Left kidney (tissue), 2 donors: ENCODE results near the gene IKZF1. TPM values are rescaled to one million over a fixed set of nuclear protein-coding genes. Genes with fewer than 3 reads are reported as not detected.

Source experiments
- DNase-seq: peaks from one replicate; pipeline ENCODE4 v3.0.0-alpha.2; 2013
- polyA plus RNA-seq: library from polyadenylated mRNA; unstranded; fragments of 120-200 nt; gene quantifications from one replicate; pipeline ENCODE4 v1.2.1, GENCODE V29; 2013; ENCODE audit not compliant: insufficient read length

IKZF1 gene
- polyA plus RNA-seq, 1 donor = 1.3 TPM

- no peak for DNase-seq
Observed at GRCh38 chr7:50376056-50376820, 71.7 kb downstream of the IKZF1 start.

GRCh38 chr7:50377356-50377755 lies 72.8 kb downstream of the IKZF1 start:
- no peak for DNase-seq

- DNase-seq = no peak
Observed at GRCh38 chr7:50379082-50379481, 74.6 kb downstream of the IKZF1 start.

GRCh38 chr7:50379539-50379938 lies 75.0 kb downstream of the IKZF1 start:
- no peak for DNase-seq

GRCh38 chr7:50382455-50382854 lies 77.9 kb downstream of the IKZF1 start:
- DNase-seq = no peak

GRCh38 chr7:50387351-50387750 lies 82.8 kb downstream of the IKZF1 start:
- DNase-seq = no peak

GRCh38 chr7:50389961-50390360 lies 85.4 kb downstream of the IKZF1 start:
- no peak for DNase-seq

- no peak for DNase-seq
Observed at GRCh38 chr7:50391386-50391785, 86.9 kb downstream of the IKZF1 start.

GRCh38 chr7:50393076-50393475 lies 88.6 kb downstream of the IKZF1 start:
- no peak for DNase-seq

- DNase-seq = no peak
Observed at GRCh38 chr7:50393547-50394252, 89.2 kb downstream of the IKZF1 start.

GRCh38 chr7:50394315-50394714 lies 89.8 kb downstream of the IKZF1 start:
- no peak for DNase-seq

- DNase-seq = no peak
Observed at GRCh38 chr7:50396856-50397255, 92.3 kb downstream of the IKZF1 start.

- no peak for DNase-seq
Observed at GRCh38 chr7:50397320-50397970, 92.9 kb downstream of the IKZF1 start.

- no peak for DNase-seq
Observed at GRCh38 chr7:50397971-50398324, 93.4 kb downstream of the IKZF1 start.

- DNase-seq = no peak
Observed at GRCh38 chr7:50399206-50399605, 94.7 kb downstream of the IKZF1 start.

- no peak for DNase-seq
Observed at GRCh38 chr7:50399635-50400034, 95.1 kb downstream of the IKZF1 start.

- DNase-seq = no peak
Observed at GRCh38 chr7:50400114-50400513, 95.6 kb downstream of the IKZF1 start.

- DNase-seq = no peak
Observed at GRCh38 chr7:50404392-50404791, 99.9 kb downstream of the IKZF1 start.

- DNase-seq = no peak
Observed at GRCh38 chr7:50405221-50405620, 100.7 kb downstream of the IKZF1 start.

GRCh38 chr7:50406935-50407334 lies 102.4 kb downstream of the IKZF1 start:
- no peak for DNase-seq

GRCh38 chr7:50409856-50410745 lies 105.6 kb downstream of the IKZF1 start:
- no peak for DNase-seq

- DNase-seq = no peak
Observed at GRCh38 chr7:50411332-50411731, 106.8 kb downstream of the IKZF1 start.
